HL-60 (cell line): ENCODE measurements around the gene GON4L.

Experiments
- DNase-seq, 2 experiments: peaks; one replicate each; pipeline ENCODE4 v3.0.0-alpha.2; 2010 to 2020; ENCODE audit warnings: low read depth in 1 of 2, low spot score in 1 of 2
- H3K27ac ChIP-seq: fragments of 250-450 bp; sonication (Bioruptor Pico); replicated peaks from 2 replicates; pipeline ENCODE4 v1.5.1; 2020; ENCODE audit warnings: mild to moderate bottlenecking, moderate library complexity
- H3K27me3 ChIP-seq: fragments of 250-450 bp; sonication (Bioruptor Pico); 2 replicates; pipeline ENCODE4 v1.5.1; 2021; ENCODE audit warnings: mild to moderate bottlenecking, moderate library complexity; ENCODE audit not compliant: insufficient read depth, poor library complexity, severe bottlenecking
- H3K4me3 ChIP-seq: replicated peaks from 2 replicates; pipeline ENCODE4 v1.5.1; 2011; ENCODE audit warnings: mild to moderate bottlenecking, control low read depth, low read length; ENCODE audit not compliant: insufficient read depth
- CTCF ChIP-seq: IDR thresholded peaks from one replicate; pipeline ENCODE4 v1.5.1; 2011; ENCODE audit warnings: low read length, control low read depth, inconsistent platforms; ENCODE audit not compliant: insufficient read depth
- GABPA ChIP-seq: IDR thresholded peaks from 2 replicates; pipeline ENCODE4 v1.6.1; 2012; ENCODE audit warnings: low read depth
- POLR2AphosphoS5 ChIP-seq: IDR thresholded peaks from 2 replicates; pipeline ENCODE4 v1.6.1; 2012; ENCODE audit warnings: low read depth
- REST ChIP-seq: IDR thresholded peaks from 2 replicates; pipeline ENCODE4 v1.6.1; 2012; ENCODE audit warnings: low read depth; ENCODE audit not compliant: insufficient replicate concordance
- SPI1 ChIP-seq: IDR thresholded peaks from 2 replicates; pipeline ENCODE4 v1.6.1; 2012; ENCODE audit warnings: low read depth, mild to moderate bottlenecking, borderline replicate concordance

The GON4L gene

GRCh38 chr1:155884031-155884960 lies 27.3 kb upstream of the GON4L start:
- no peak for TF ChIP-seq POLR2AphosphoS5
- DNase-seq = no peak
- Histone ChIP-seq H3K27ac (no peak overlapping the region), H3K27me3 (no peaks in the 10 kb centered on the region), H3K4me3 (no peak overlapping the region)

- TF ChIP-seq CTCF = no peak
- TF ChIP-seq REST = no peak
- no peak for TF ChIP-seq GABPA
- TF ChIP-seq POLR2AphosphoS5 = no peak
- TF ChIP-seq SPI1 = no peak
- no peak overlapping the region for H3K4me3 ChIP-seq
- H3K27ac ChIP-seq = no peak overlapping the region
- H3K27me3 ChIP-seq = no peaks in the 10 kb centered on the region
- no peak for DNase-seq
These were observed 25.8 kb upstream of the GON4L start for GRCh38 chr1:155882766-155883165.

GRCh38 chr1:155882235-155882634 lies 25.2 kb upstream of the GON4L start:
- Histone ChIP-seq H3K27me3 (no peaks in the 10 kb centered on the region), H3K4me3 (no peak overlapping the region), H3K27ac (no peak overlapping the region)
- no peak for DNase-seq
- TF ChIP-seq SPI1 = no peak
- TF ChIP-seq GABPA = no peak
- no peak for TF ChIP-seq REST
- TF ChIP-seq CTCF = no peak
- TF ChIP-seq POLR2AphosphoS5 = no peak

- Histone ChIP-seq H3K27me3 (no peaks in the 10 kb centered on the region), H3K27ac (no peak overlapping the region), H3K4me3 (no peak overlapping the region)
- TF ChIP-seq POLR2AphosphoS5 = no peak
- no peak for TF ChIP-seq CTCF
- no peak for TF ChIP-seq GABPA
- TF ChIP-seq REST = no peak
- no peak for TF ChIP-seq SPI1
- DNase-seq = no peak
These were observed 23.9 kb upstream of the GON4L start for GRCh38 chr1:155880950-155881349.
